Measurements from ENCODE around the gene PCNT. TPM values are rescaled to one million over a fixed set of nuclear protein-coding genes. Genes with fewer than 3 reads are reported as not detected.

Gene PCNT
- total and polyA plus RNA-seq, 9 of the 15 experiments (the other 6 are each of a cell fraction or from before 2014, with no cell fraction given) = 9.1 to 53.5 (median 31.3) TPM

DNA sequence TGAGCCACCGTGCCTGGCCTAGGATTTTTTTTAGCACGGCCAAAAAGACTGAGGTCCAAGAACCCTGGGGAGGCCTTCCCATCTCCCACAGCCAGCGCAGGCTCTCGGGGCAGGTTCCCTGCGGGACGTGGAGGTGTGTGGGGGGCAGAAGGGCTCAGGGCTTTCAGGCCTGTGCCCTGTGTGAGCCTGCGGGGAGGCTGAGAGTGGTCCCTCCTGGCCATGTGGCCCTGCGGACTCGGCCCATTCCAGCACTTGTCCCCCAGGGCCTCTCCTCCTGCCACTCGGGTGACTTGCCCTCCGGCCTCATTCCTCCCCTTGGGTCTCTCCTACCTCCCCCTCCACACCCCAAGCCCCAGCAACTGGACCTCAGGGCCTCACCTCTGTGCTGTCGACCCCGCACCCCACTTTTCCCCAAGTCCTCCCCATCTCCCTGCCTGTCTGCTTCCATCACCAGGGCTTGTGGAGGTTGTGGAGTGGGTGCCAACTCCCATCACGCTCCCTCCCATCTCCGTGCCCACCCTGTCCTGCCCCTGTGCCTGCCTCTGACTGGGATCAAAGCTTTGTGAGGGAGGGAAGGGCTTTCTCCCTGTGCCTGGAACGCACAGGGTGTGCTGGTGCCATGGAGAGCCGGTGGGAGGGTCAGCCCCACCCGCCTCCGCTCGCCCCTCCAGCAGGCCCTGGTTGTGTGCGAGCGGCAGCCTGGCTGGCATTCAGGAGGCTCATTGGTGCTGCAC lies 102.5 kb downstream of the PCNT start:
- TF ChIP-seq BACH1 (tag; IDR thresholded peaks at IDR 0.05) (no peak), ZNF707 (CRISPR knock-in tag; conservative IDR thresholded peaks at IDR 0.05) (no peak), ZNF124 (CRISPR knock-in tag; IDR thresholded peaks at IDR 0.05) (no peak), MYC (IDR thresholded peaks at IDR 0.05; ENCODE audit: low read depth, low read length) (no peak), MYC (CRISPR knock-in tag; IDR thresholded peaks at IDR 0.05; ENCODE audit: borderline replicate concordance, low read depth) (no peak), POLR3A (IDR thresholded peaks at IDR 0.05; ENCODE audit: borderline replicate concordance, extremely low read depth, insufficient read depth, insufficient read length) (no peak), SP1 (CRISPR knock-in tag; IDR thresholded peaks at IDR 0.05) (no peak)
- TF ChIP-seq, protein P1, sequence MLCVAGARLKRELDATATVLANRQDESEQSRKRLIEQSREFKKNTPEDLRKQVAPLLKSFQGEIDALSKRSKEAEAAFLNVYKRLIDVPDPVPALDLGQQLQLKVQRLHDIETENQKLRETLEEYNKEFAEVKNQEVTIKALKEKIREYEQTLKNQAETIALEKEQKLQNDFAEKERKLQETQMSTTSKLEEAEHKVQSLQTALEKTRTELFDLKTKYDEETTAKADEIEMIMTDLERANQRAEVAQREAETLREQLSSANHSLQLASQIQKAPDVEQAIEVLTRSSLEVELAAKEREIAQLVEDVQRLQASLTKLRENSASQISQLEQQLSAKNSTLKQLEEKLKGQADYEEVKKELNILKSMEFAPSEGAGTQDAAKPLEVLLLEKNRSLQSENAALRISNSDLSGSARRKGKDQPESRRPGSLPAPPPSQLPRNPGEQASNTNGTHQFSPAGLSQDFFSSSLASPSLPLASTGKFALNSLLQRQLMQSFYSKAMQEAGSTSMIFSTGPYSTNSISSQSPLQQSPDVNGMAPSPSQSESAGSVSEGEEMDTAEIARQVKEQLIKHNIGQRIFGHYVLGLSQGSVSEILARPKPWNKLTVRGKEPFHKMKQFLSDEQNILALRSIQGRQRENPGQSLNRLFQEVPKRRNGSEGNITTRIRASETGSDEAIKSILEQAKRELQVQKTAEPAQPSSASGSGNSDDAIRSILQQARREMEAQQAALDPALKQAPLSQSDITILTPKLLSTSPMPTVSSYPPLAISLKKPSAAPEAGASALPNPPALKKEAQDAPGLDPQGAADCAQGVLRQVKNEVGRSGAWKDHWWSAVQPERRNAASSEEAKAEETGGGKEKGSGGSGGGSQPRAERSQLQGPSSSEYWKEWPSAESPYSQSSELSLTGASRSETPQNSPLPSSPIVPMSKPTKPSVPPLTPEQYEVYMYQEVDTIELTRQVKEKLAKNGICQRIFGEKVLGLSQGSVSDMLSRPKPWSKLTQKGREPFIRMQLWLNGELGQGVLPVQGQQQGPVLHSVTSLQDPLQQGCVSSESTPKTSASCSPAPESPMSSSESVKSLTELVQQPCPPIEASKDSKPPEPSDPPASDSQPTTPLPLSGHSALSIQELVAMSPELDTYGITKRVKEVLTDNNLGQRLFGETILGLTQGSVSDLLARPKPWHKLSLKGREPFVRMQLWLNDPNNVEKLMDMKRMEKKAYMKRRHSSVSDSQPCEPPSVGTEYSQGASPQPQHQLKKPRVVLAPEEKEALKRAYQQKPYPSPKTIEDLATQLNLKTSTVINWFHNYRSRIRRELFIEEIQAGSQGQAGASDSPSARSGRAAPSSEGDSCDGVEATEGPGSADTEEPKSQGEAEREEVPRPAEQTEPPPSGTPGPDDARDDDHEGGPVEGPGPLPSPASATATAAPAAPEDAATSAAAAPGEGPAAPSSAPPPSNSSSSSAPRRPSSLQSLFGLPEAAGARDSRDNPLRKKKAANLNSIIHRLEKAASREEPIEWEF (CRISPR knock-in tag; IDR thresholded peaks at IDR 0.05) = no peak
- Histone ChIP-seq H3K27me3 (ENCODE audit: control insufficient read depth in 2 of 2, insufficient read depth in 2 of 2, low read length in 2 of 2) (no peaks in the 10 kb centered on the region), H3K9me1 (ENCODE audit: control insufficient read depth, insufficient read depth, low read length) (no peaks in the 10 kb centered on the region), H3K4me1 (replicated peaks in 1 of 2; ENCODE audit: control insufficient read depth in 2 of 2, insufficient read depth in 2 of 2, low read length in 2 of 2) (peaks cover 0 to 16% of the 10 kb centered on the region in 2 experiments; a peak in 1 of 5 replicates), H2AFZ (ENCODE audit: low read depth, low read length) (no peak overlapping the region), H3K9me3 (replicated peaks; ENCODE audit: control insufficient read depth, insufficient read depth, low read depth, low read length) (no peaks in the 10 kb centered on the region), H4K20me1 (replicated peaks; ENCODE audit: control insufficient read depth, insufficient read depth, low read length) (no peaks in the 10 kb centered on the region), H3K4me2 (ENCODE audit: insufficient read depth, low read length) (no peak overlapping the region), H3K79me2 (ENCODE audit: control insufficient read depth, insufficient read depth, low read length) (no peaks in the 10 kb centered on the region), H3K9ac (ENCODE audit: insufficient read depth in 1 of 2, low read depth in 2 of 2, low read length in 2 of 2) (peak overlapping the region in 1 of 2 experiments; percentile 29; a peak in 1 of 4 replicates), H3K4me3 (no peak overlapping the region), H3K36me3 (ENCODE audit: control insufficient read depth, insufficient read depth, low read length) (peaks cover 62% of the 10 kb centered on the region), H3K27ac (ENCODE audit: extremely low read depth, low read depth, low read length) (no peak overlapping the region)
- POLR2A ChIA-PET = interaction anchor here (1.0 kb wide), 1 partner anchor 25 kb away, joined by 3 read pairs; no protein-coding TSS in a partner anchor
- no peak for FAIRE-seq
- no TSS peak for BruUV-seq (replicated peaks)
- ATAC-seq = no peak
- no peak for DNase-seq (ENCODE audit: extremely low read depth in 1 of 4, low spot score in 3 of 4)
- in situ Hi-C loops (cut with MboI) = no loop called here
- 91% methylated on average over 19 of the region's 22 CpGs for WGBS (ENCODE audit: insufficient coverage, low coverage, missing lambda C conversion rate)
- CTCF ChIA-PET (ENCODE audit: low intra/inter-chr PET ratio) = no interaction called here
- intact Hi-C loops (cut with micrococcal nuclease) = no loop called here
